Measurements from ENCODE around the gene SUGCT. TPM values are rescaled to one million over a fixed set of nuclear protein-coding genes. Genes with fewer than 3 reads are reported as not detected.

Gene SUGCT
- total RNA-seq, 1 experiment from 2014 or later: 5.4 TPM

GRCh38 chr7:40711706-40712105 lies 576.9 kb downstream of the SUGCT start:
- no peaks in the 10 kb centered on the region for H3K9me3 ChIP-seq (ENCODE audit: control insufficient read depth, low read depth, low read length)
- H3K27me3 ChIP-seq (ENCODE audit: insufficient read depth, low read length): no peaks in the 10 kb centered on the region
- DNase-seq: no peak
- no peak overlapping the region for H2BK5ac ChIP-seq (ENCODE audit: insufficient read length, low read length)
- no peak overlapping the region for H3K27ac ChIP-seq (ENCODE audit: insufficient read length, low read depth, low read length)
- H2BK20ac ChIP-seq (ENCODE audit: low read depth, low read length, poor library complexity, severe bottlenecking): no peak overlapping the region
- H4K5ac ChIP-seq (ENCODE audit: insufficient read length, low read depth, low read length): no peak overlapping the region
- peaks cover 2% of the 10 kb centered on the region for H3K23me2 ChIP-seq (ENCODE audit: insufficient read length, low read depth, low read length, poor library complexity, severe bottlenecking)
- no peak overlapping the region for H3K4me2 ChIP-seq (ENCODE audit: insufficient read depth, insufficient read length, low read length)
- no peak overlapping the region for H4K8ac ChIP-seq (replicated peaks; ENCODE audit: insufficient read length, low read depth, low read length)
- no peak overlapping the region for H3K56ac ChIP-seq (ENCODE audit: insufficient read length, low read depth, low read length)
- TF ChIP-seq, protein P1, sequence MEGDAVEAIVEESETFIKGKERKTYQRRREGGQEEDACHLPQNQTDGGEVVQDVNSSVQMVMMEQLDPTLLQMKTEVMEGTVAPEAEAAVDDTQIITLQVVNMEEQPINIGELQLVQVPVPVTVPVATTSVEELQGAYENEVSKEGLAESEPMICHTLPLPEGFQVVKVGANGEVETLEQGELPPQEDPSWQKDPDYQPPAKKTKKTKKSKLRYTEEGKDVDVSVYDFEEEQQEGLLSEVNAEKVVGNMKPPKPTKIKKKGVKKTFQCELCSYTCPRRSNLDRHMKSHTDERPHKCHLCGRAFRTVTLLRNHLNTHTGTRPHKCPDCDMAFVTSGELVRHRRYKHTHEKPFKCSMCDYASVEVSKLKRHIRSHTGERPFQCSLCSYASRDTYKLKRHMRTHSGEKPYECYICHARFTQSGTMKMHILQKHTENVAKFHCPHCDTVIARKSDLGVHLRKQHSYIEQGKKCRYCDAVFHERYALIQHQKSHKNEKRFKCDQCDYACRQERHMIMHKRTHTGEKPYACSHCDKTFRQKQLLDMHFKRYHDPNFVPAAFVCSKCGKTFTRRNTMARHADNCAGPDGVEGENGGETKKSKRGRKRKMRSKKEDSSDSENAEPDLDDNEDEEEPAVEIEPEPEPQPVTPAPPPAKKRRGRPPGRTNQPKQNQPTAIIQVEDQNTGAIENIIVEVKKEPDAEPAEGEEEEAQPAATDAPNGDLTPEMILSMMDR (conservative IDR thresholded peaks at IDR 0.05): no peak
- no peak overlapping the region for H3K4ac ChIP-seq (ENCODE audit: low read depth, low read length)
- H2BK15ac ChIP-seq (ENCODE audit: low read depth, low read length): no peak overlapping the region
- H2BK120ac ChIP-seq (ENCODE audit: low read depth, low read length, poor library complexity, severe bottlenecking): no peak overlapping the region
- H3K27ac Mint-ChIP-seq: no peak overlapping the region
- H3K9ac ChIP-seq (ENCODE audit: extremely low read depth, insufficient read length, low read length): no peak overlapping the region
- no peak overlapping the region for H2BK12ac ChIP-seq (ENCODE audit: insufficient read length, low read depth, low read length)
- no peaks in the 10 kb centered on the region for H3K27me3 Mint-ChIP-seq (ENCODE audit: low read depth)
- H3K4me1 ChIP-seq (ENCODE audit: insufficient read depth, low read length): 0 out of 2 replicates have a peak, but pooled peaks cover 4% of the 10 kb centered on the region
- no peak overlapping the region for H3K4me3 Mint-ChIP-seq
- H3K18ac ChIP-seq (ENCODE audit: insufficient read length, low read depth, low read length): no peak overlapping the region
- H4K20me1 ChIP-seq (ENCODE audit: control insufficient read depth, insufficient read depth, insufficient read length): no peaks in the 10 kb centered on the region
- no peak overlapping the region for H3T11ph ChIP-seq (ENCODE audit: low read length)
- no peaks in the 10 kb centered on the region for H3K79me2 ChIP-seq (ENCODE audit: insufficient read depth, low read length)
- H3K23ac ChIP-seq (ENCODE audit: insufficient read length, low read depth, low read length): no peak overlapping the region
- H2AFZ ChIP-seq (ENCODE audit: low read length): no peak overlapping the region
- no peak overlapping the region for H4K91ac ChIP-seq (ENCODE audit: insufficient read length, low read depth, low read length)
- H3K9me3 Mint-ChIP-seq: no peaks in the 10 kb centered on the region
- H3K4me1 Mint-ChIP-seq: peaks cover 6 to 11% of the 10 kb centered on the region in 2 experiments
- no peak overlapping the region for H3K14ac ChIP-seq (ENCODE audit: insufficient read depth, low read length)
- H3K79me1 ChIP-seq (ENCODE audit: insufficient read depth, low read depth, low read length, poor library complexity, severe bottlenecking): no peaks in the 10 kb centered on the region
- H2AK5ac ChIP-seq (ENCODE audit: insufficient read length, low read length): no peak overlapping the region
- no CpG with 5 or more reads among the region's 6 CpGs for WGBS (ENCODE audit: extremely low coverage, insufficient read length, low lambda C conversion rate)
- H3K36me3 Mint-ChIP-seq (ENCODE audit: insufficient read depth in 1 of 3, low read depth in 3 of 3): no peaks in the 10 kb centered on the region
